Astrocyte of the spinal cord (primary cell): Measurements from ENCODE around the gene ARHGAP26.

Source experiments
- DNase-seq: peaks from one replicate; pipeline ENCODE4 v3.0.0; 2011; ENCODE audit warnings: low read depth, low spot score
- H3K4me3 ChIP-seq: 2 replicates; pipeline ENCODE4 v1.5.1; 2011; ENCODE audit warnings: low read depth, mild to moderate bottlenecking, low read length, moderate library complexity
- in situ Hi-C: cut with HindIII; loops from 2 replicates; pipeline ENCODE4 v1.10.0; 2017; ENCODE audit warnings: low sequenced_read_pairs
- TF ChIP-seq, protein P1 (sequence below): IDR thresholded peaks from 2 replicates; pipeline ENCODE4 v1.5.1; 2012; ENCODE audit warnings: low read depth, mild to moderate bottlenecking, low read length, inconsistent platforms

The ARHGAP26 gene

DNA sequence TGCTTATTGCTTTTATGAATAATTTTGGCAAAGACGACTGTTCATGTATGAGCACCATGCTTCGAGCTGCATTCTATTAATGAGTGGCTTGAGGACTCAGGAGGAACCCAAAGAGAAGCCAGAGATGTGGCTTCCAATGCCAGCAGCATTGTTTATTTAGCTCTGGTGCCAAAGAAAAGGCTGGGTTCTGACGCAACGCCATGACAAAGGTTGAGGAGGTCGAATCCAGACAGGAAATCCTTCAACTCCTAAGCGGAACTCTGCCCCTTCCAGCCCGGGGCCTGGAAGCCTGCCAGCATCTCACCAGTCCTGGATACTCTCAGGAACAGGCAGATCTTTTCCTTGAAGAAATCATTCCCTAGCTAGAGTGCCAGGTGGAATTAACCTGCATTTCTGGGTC is 104.4 kb downstream of the ARHGAP26 start:
- H3K4me3 ChIP-seq = no peak overlapping the region
- TF ChIP-seq, protein P1, sequence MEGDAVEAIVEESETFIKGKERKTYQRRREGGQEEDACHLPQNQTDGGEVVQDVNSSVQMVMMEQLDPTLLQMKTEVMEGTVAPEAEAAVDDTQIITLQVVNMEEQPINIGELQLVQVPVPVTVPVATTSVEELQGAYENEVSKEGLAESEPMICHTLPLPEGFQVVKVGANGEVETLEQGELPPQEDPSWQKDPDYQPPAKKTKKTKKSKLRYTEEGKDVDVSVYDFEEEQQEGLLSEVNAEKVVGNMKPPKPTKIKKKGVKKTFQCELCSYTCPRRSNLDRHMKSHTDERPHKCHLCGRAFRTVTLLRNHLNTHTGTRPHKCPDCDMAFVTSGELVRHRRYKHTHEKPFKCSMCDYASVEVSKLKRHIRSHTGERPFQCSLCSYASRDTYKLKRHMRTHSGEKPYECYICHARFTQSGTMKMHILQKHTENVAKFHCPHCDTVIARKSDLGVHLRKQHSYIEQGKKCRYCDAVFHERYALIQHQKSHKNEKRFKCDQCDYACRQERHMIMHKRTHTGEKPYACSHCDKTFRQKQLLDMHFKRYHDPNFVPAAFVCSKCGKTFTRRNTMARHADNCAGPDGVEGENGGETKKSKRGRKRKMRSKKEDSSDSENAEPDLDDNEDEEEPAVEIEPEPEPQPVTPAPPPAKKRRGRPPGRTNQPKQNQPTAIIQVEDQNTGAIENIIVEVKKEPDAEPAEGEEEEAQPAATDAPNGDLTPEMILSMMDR = no peak
- peak; percentile 50 for DNase-seq
- in situ Hi-C loops = no loop called here

GRCh38 chr5:142875936-142876335 is 105.8 kb downstream of the ARHGAP26 start:
- in situ Hi-C loops = no loop called here
- no peak overlapping the region for H3K4me3 ChIP-seq
- DNase-seq = no peak
- TF ChIP-seq, protein P1 = no peak

DNA sequence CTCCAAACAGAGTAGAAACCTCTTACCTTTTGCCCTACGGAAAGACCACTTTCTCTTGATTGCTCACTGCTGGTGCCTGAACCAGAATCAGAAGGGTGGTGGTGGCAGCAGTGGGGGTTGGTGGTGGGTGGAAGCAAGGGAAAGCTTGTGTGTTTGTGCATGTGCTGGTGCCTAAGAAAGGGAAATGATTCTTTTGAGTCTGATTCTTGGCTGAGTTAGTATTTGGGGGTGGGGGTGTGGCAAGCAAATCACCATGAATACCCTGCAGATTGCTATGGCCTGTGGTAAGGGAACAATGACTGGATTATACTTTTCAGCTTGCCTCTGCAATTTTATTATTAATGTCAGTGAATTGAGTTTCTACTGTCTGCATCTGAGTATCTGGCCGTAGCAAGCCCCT is 106.6 kb downstream of the ARHGAP26 start:
- TF ChIP-seq, protein P1 = no peak
- in situ Hi-C loops = no loop called here
- no peak for DNase-seq
- H3K4me3 ChIP-seq = no peak overlapping the region

- TF ChIP-seq, protein P1 = no peak
- H3K4me3 ChIP-seq = no peak overlapping the region
- DNase-seq = no peak
- in situ Hi-C loops = no loop called here
Measured at GRCh38 chr5:142878111-142878510, 107.9 kb downstream of the ARHGAP26 start.

DNA sequence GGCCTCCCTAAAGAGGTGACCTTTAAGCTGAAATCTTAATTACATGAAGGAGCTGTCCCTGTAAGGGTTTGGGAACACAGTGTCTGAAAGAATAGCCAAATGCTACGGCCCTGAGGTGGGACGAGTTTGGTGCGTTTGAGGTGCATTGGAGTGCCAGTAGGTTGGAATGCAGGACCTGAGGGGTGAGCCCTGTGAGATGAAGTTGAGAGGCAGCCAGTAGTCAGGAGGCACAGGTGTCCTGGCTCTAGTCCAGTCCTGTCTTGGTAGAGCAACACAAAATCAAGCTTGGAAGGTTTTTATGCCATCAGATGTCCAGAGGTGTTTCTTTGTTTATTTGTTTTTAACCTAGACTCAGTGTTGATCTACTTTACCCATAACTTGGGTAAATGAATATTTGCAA is 108.5 kb downstream of the ARHGAP26 start:
- H3K4me3 ChIP-seq = no peak overlapping the region
- TF ChIP-seq, protein P1 = no peak
- no peak for DNase-seq
- in situ Hi-C loops = no loop called here

DNA sequence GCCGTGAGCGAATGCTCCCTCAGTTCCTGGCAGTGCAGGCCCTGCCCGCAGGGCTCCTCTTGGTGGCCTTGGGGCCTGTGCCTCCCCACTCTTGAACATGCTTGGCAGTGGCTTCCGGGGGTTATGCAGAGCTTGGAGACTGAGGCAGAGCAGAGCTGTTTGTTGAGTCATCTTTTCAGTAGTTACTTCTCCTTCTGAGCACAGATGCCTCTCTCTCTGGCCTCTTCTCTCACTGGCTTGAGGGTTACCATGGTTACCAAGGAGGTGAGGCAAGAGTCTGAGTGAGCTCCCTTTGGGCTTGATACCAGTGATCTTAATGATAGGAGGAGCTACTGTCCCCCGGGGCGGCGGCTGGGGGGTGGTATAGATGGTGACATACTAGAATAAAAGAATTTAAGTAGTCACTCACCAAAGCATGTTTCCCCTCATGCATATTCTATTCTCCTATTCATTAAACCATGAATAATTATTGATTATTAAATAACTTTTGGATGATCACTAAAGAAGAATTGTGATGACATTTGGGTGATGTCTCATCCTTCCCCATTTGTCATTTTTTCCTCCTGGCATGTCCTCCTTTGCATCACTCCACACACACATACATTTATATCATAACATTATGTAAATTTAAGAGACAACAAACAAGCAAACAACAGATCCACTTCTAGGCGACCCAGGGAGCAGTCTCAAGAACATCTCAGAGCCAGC is 111.1 kb downstream of the ARHGAP26 start:
- in situ Hi-C loops = no loop called here
- DNase-seq = peak; percentile 43
- no peak overlapping the region for H3K4me3 ChIP-seq
- TF ChIP-seq, protein P1 = no peak
